GM23338 (cell line): ENCODE data around the gene NCOA6. TPM values are rescaled to one million over a fixed set of nuclear protein-coding genes. Genes with fewer than 3 reads are reported as not detected.

Experiments
- ATAC-seq: fragments of 200-7000 bp; cut with Tn5 transposase; 3 replicates; pipeline ENCODE4 v1.9.1; 2020
- DNase-seq: peaks from one replicate; pipeline ENCODE4 v3.0.0-alpha.2; 2015; ENCODE audit warnings: low spot score
- H2AFZ ChIP-seq: fragments of 200-600 bp; sonication (generic); 2 replicates; pipeline ENCODE4 v1.8.0; 2016; ENCODE audit warnings: antibody characterized with exemption, mild to moderate bottlenecking, moderate library complexity
- H3F3A ChIP-seq: fragments of 200-600 bp; sonication (generic); replicated peaks from 2 replicates; pipeline ENCODE4 v1.8.0; 2017; ENCODE audit warnings: antibody characterized with exemption, mixed run types, low read depth
- H3K27ac ChIP-seq: fragments of 200-600 bp; sonication (generic); 2 replicates; pipeline ENCODE4 v1.6.1; 2016; ENCODE audit warnings: low read depth
- H3K27me3 ChIP-seq: fragments of 200-600 bp; sonication (generic); 2 replicates; pipeline ENCODE4 v1.8.0; 2016; ENCODE audit warnings: mild to moderate bottlenecking, mixed run types, moderate library complexity; ENCODE audit not compliant: insufficient read depth
- H3K36me3 ChIP-seq: fragments of 200-600 bp; sonication (generic); 2 replicates; pipeline ENCODE4 v1.8.0; 2016; ENCODE audit warnings: mild to moderate bottlenecking; ENCODE audit not compliant: insufficient read depth
- H3K4me1 ChIP-seq: fragments of 200-600 bp; sonication (generic); 2 replicates; pipeline ENCODE4 v1.8.0; 2016; ENCODE audit warnings: mild to moderate bottlenecking, moderate library complexity; ENCODE audit not compliant: insufficient read depth
- H3K4me2 ChIP-seq: fragments of 200-600 bp; sonication (generic); 2 replicates; pipeline ENCODE4 v1.7.1; 2017; ENCODE audit warnings: mixed run types
- H3K4me3 ChIP-seq: fragments of 200-600 bp; sonication (generic); 2 replicates; pipeline ENCODE4 v1.6.1; 2016; ENCODE audit warnings: mixed run types
- H3K79me2 ChIP-seq: fragments of 200-600 bp; sonication (generic); replicated peaks from 2 replicates; pipeline ENCODE4 v1.8.0; 2017; ENCODE audit warnings: mild to moderate bottlenecking; ENCODE audit not compliant: insufficient read depth
- H3K9me2 ChIP-seq: fragments of 200-600 bp; sonication (generic); 2 replicates; pipeline ENCODE4 v1.8.0; 2017; ENCODE audit not compliant: insufficient read depth
- H4K20me1 ChIP-seq: fragments of 200-600 bp; sonication (generic); replicated peaks from 2 replicates; pipeline ENCODE4 v1.8.0; 2017; ENCODE audit warnings: mild to moderate bottlenecking; ENCODE audit not compliant: insufficient read depth
- H3K27ac Mint-ChIP-seq: 2 replicates; pipeline ENCODE4 v1.8.0; 2020; ENCODE audit warnings: inconsistent platforms, mild to moderate bottlenecking, moderate library complexity, mixed read lengths
- H3K27me3 Mint-ChIP-seq: 3 replicates; pipeline ENCODE4 v1.8.0; 2022; ENCODE audit warnings: low read depth, mild to moderate bottlenecking, moderate library complexity, mixed read lengths, inconsistent platforms; ENCODE audit not compliant: insufficient read depth, poor library complexity
- H3K36me3 Mint-ChIP-seq: 3 replicates; pipeline ENCODE4 v1.8.0; 2021; ENCODE audit warnings: low read depth, mild to moderate bottlenecking, inconsistent platforms, moderate library complexity, mixed read lengths
- H3K4me1 Mint-ChIP-seq: 3 replicates; pipeline ENCODE4 v1.8.0; 2020; ENCODE audit warnings: mild to moderate bottlenecking, inconsistent platforms, mixed read lengths
- H3K4me3 Mint-ChIP-seq: 3 replicates; pipeline ENCODE4 v1.8.0; 2021; ENCODE audit warnings: moderate library complexity, mild to moderate bottlenecking, inconsistent platforms, mixed read lengths
- H3K9me3 Mint-ChIP-seq: 3 replicates; pipeline ENCODE4 v1.8.0; 2020; ENCODE audit warnings: moderate library complexity, mild to moderate bottlenecking, inconsistent platforms, mixed read lengths
- CREB1 ChIP-seq: fragments of 250-450 bp; sonication (Bioruptor Pico); IDR thresholded peaks from 2 replicates; pipeline ENCODE4 v1.5.0; 2020; ENCODE audit warnings: low read depth, mild to moderate bottlenecking, moderate library complexity
- CTCF ChIP-seq, 2 experiments: fragments of 200-600 bp in 1 of 2; sonication (generic) in 1 of 2; conservative IDR thresholded peaks; 2 replicates each; pipeline versions ENCODE4 v1.5.1 to v1.6.1; 2016 to 2017; ENCODE audit warnings: antibody characterized with exemption in 2 of 2, low read depth in 2 of 2, mild to moderate bottlenecking in 2 of 2, moderate library complexity in 1 of 2
- ETS1 ChIP-seq: IDR thresholded peaks from 2 replicates; pipeline ENCODE4 v1.6.1; 2016; ENCODE audit warnings: antibody characterized with exemption
- EZH2 ChIP-seq: fragments of 200-600 bp; sonication (generic); IDR thresholded peaks from one replicate; pipeline ENCODE4 v1.8.0; 2017; ENCODE audit warnings: antibody characterized with exemption, mild to moderate bottlenecking, low read depth; ENCODE audit not compliant: unreplicated experiment
- EZH2phosphoT487 ChIP-seq: fragments of 200-600 bp; sonication (generic); IDR thresholded peaks from one replicate; pipeline ENCODE4 v1.8.1; 2018; ENCODE audit warnings: antibody characterized with exemption; ENCODE audit not compliant: unreplicated experiment
- JUNB ChIP-seq: IDR thresholded peaks from one replicate; pipeline ENCODE4 v1.6.1; 2016; ENCODE audit warnings: antibody characterized with exemption; ENCODE audit not compliant: unreplicated experiment
- NANOG ChIP-seq: IDR thresholded peaks from 2 replicates; pipeline ENCODE4 v1.6.1; 2016; ENCODE audit warnings: antibody characterized with exemption, borderline replicate concordance
- POLR2AphosphoS5 ChIP-seq: IDR thresholded peaks from 2 replicates; pipeline ENCODE4 v1.6.1; 2016; ENCODE audit warnings: antibody characterized with exemption, low read depth
- REST ChIP-seq: IDR thresholded peaks from one replicate; pipeline ENCODE4 v1.6.1; 2018; ENCODE audit warnings: antibody characterized with exemption; ENCODE audit not compliant: unreplicated experiment
- STAT1 ChIP-seq: IDR thresholded peaks from one replicate; pipeline ENCODE4 v1.6.1; 2016; ENCODE audit warnings: antibody characterized with exemption; ENCODE audit not compliant: unreplicated experiment
- ZNF114 ChIP-seq: fragments of 250-450 bp; sonication (Bioruptor Pico); IDR thresholded peaks from 2 replicates; pipeline ENCODE4 v1.5.0; 2020; ENCODE audit warnings: mild to moderate bottlenecking, moderate library complexity
- ZNF331 ChIP-seq: fragments of 250-450 bp; sonication (Bioruptor Pico); IDR thresholded peaks from 2 replicates; pipeline ENCODE4 v1.5.0; 2020; ENCODE audit warnings: low read depth, mild to moderate bottlenecking, moderate library complexity
- polyA plus RNA-seq: library from polyadenylated mRNA; unstranded; fragments of >200 nt; fragmentation: Nextera tagmentation; extraction: Ambion mirVana; gene quantifications from 2 replicates; pipeline ENCODE4 v1.2.1, GENCODE V29; 2016
- total RNA-seq: library from RNA; depleted of rRNA; stranded (reverse); fragments of >200 nt; shearing (Covaris generic); gene quantifications from 2 replicates; pipeline ENCODE4 v1.2.3, GENCODE V29; 2014

The NCOA6 gene
- total and polyA plus RNA-seq, 2 experiments from 2014 or later: 10.6 to 17.4 TPM

DNA sequence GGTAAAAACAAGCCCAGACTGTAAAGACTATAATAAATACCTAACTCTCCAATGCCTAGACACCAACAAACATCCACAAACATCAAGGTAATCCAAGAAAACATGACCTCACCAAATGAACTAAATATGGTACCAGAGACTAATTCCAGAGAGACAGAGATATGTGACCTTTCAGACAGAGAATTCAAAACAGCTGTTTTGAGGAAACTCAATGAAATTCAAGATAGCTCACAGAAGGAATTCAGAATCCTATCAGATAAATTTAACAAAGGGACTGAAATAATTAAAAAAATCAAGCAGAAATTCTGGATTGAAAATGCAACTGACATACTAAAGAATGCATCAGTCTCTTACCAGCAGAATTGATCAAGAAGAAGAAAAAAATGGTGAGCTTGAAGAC lies 26.6 kb downstream of the NCOA6 start:
- Histone ChIP-seq H3K27me3 (no peaks in the 10 kb centered on the region), H3K4me3 (no peak overlapping the region), H3K79me2 (no peaks in the 10 kb centered on the region; the same call in 1 of the 2 replicates), H3K27ac (no peak overlapping the region), H3F3A (no peaks in the 10 kb centered on the region), H3K36me3 (no peaks in the 10 kb centered on the region), H3K4me2 (no peak overlapping the region), H4K20me1 (no peaks in the 10 kb centered on the region), H3K4me1 (no peaks in the 10 kb centered on the region), H3K9me2 (no peaks in the 10 kb centered on the region), H2AFZ (no peak overlapping the region)
- no peaks in the 10 kb centered on the region for H3K9me3 Mint-ChIP-seq
- peaks cover 4% of the 10 kb centered on the region for H3K27me3 Mint-ChIP-seq
- no peak overlapping the region for H3K27ac Mint-ChIP-seq
- no peaks in the 10 kb centered on the region for H3K36me3 Mint-ChIP-seq
- no peaks in the 10 kb centered on the region for H3K4me1 Mint-ChIP-seq
- ATAC-seq (no peak), DNase-seq (no peak)
- no peak for TF ChIP-seq ETS1
- TF ChIP-seq POLR2AphosphoS5: no peak
- TF ChIP-seq JUNB: no peak
- no peak for TF ChIP-seq ZNF114 (CRISPR knock-in tag)
- no peak for TF ChIP-seq EZH2
- no peak overlapping the region for H3K4me3 Mint-ChIP-seq

- H4K20me1 ChIP-seq: no peaks in the 10 kb centered on the region
- no peak overlapping the region for H3K27ac ChIP-seq
- H3K4me1 Mint-ChIP-seq: no peaks in the 10 kb centered on the region
- H3F3A ChIP-seq: no peaks in the 10 kb centered on the region
- no peaks in the 10 kb centered on the region for H3K36me3 ChIP-seq
- H3K9me3 Mint-ChIP-seq: no peaks in the 10 kb centered on the region
- no peak overlapping the region for H3K4me3 Mint-ChIP-seq
- no peaks in the 10 kb centered on the region for H3K36me3 Mint-ChIP-seq
- H3K27me3 Mint-ChIP-seq: peaks cover 4% of the 10 kb centered on the region
- H3K9me2 ChIP-seq: no peaks in the 10 kb centered on the region
- DNase-seq (no peak), ATAC-seq (no peak)
- H3K4me1 ChIP-seq: no peaks in the 10 kb centered on the region
- H3K4me3 ChIP-seq: no peak overlapping the region
- H2AFZ ChIP-seq: no peak overlapping the region
- no peaks in the 10 kb centered on the region for H3K27me3 ChIP-seq
- H3K79me2 ChIP-seq: peaks cover 4% of the 10 kb centered on the region; the same call in 1 of the 2 replicates
- no peak overlapping the region for H3K27ac Mint-ChIP-seq
- H3K4me2 ChIP-seq: no peak overlapping the region
- TF ChIP-seq NANOG (no peak), CREB1 (CRISPR knock-in tag) (no peak), EZH2phosphoT487 (no peak), POLR2AphosphoS5 (no peak), ETS1 (no peak), EZH2 (no peak), CTCF (conservative IDR thresholded peaks at IDR 0.05; ENCODE audit: low read depth in 2 of 2) (no peak), ZNF331 (CRISPR knock-in tag) (no peak), ZNF114 (CRISPR knock-in tag) (no peak), JUNB (no peak), STAT1 (no peak), REST (no peak)
Measured at GRCh38 chr20:34798328-34798727, 27.1 kb downstream of the NCOA6 start.
